Measurements from ENCODE around the gene MRGPRE.

DNA sequence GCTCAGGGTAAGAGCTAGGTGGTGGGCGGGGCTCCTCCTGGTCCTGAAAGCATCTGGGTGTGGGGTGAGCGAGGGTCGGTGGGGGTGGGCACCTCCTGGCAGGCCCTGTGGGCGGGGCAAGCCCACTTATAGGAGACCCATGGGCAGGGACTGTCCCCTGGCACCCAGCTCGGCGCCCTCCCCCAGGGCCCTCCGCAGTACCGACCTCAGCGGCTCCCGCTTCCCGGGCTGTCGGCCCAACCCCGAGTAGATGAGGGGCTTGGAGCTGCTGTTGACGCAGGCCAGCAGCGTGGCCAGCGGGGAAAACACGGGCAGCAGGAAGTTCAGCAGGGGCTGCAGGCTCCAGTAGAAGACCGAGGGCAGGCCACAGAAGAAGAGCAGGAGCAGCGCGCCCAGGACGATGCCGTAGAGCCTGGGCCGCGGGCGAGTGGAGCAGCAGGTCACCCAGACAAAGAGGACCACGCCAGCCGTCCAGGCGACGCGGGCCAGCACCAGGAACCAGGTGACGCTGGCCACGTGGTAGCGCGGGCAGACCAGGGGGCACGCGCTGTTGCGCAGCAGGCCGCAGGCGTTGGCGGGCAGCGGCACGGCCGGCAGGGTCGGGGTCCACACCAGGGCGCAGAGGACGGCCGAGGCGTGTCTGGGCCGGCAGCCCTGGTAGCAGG lies 14.3 kb downstream of the MRGPRE start:
- no peak for TF ChIP-seq TAF1 (IDR thresholded peaks at IDR 0.05; ENCODE audit: low read depth)
- no peak for TF ChIP-seq CEBPB (IDR thresholded peaks at IDR 0.05)
- TF ChIP-seq, protein P1, sequence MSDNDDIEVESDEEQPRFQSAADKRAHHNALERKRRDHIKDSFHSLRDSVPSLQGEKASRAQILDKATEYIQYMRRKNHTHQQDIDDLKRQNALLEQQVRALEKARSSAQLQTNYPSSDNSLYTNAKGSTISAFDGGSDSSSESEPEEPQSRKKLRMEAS (IDR thresholded peaks at IDR 0.05) = no peak
- no peak for TF ChIP-seq ZBTB7A (IDR thresholded peaks at IDR 0.05; ENCODE audit: low read depth)
- TF ChIP-seq TCF12 (IDR thresholded peaks at IDR 0.05; ENCODE audit: low read depth) = no peak
- no peak for TF ChIP-seq FOXM1 (IDR thresholded peaks at IDR 0.05; ENCODE audit: borderline replicate concordance, low read depth)
- TF ChIP-seq, protein P2, sequence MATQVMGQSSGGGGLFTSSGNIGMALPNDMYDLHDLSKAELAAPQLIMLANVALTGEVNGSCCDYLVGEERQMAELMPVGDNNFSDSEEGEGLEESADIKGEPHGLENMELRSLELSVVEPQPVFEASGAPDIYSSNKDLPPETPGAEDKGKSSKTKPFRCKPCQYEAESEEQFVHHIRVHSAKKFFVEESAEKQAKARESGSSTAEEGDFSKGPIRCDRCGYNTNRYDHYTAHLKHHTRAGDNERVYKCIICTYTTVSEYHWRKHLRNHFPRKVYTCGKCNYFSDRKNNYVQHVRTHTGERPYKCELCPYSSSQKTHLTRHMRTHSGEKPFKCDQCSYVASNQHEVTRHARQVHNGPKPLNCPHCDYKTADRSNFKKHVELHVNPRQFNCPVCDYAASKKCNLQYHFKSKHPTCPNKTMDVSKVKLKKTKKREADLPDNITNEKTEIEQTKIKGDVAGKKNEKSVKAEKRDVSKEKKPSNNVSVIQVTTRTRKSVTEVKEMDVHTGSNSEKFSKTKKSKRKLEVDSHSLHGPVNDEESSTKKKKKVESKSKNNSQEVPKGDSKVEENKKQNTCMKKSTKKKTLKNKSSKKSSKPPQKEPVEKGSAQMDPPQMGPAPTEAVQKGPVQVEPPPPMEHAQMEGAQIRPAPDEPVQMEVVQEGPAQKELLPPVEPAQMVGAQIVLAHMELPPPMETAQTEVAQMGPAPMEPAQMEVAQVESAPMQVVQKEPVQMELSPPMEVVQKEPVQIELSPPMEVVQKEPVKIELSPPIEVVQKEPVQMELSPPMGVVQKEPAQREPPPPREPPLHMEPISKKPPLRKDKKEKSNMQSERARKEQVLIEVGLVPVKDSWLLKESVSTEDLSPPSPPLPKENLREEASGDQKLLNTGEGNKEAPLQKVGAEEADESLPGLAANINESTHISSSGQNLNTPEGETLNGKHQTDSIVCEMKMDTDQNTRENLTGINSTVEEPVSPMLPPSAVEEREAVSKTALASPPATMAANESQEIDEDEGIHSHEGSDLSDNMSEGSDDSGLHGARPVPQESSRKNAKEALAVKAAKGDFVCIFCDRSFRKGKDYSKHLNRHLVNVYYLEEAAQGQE (IDR thresholded peaks at IDR 0.05; ENCODE audit: low read depth) = no peak
- TF ChIP-seq RAD21 (IDR thresholded peaks at IDR 0.05; ENCODE audit: low read depth) = no peak
